Uterus (tissue), 4 donors: ENCODE results near the gene KRTAP4-7. TPM values are rescaled to one million over a fixed set of nuclear protein-coding genes. Genes with fewer than 3 reads are reported as not detected.
A peak's percentile ranks its signal among the peaks of the same experiment; 100 is the strongest.
"Not testable (repeated sequence)": the region's sequence is repeated elsewhere in the genome, so short reads cannot be mapped to it uniquely, and the experiment has no call there.

ENCODE experiments used
- DNase-seq, 2 donors: peaks; one replicate each; pipeline ENCODE4 v3.0.0-alpha.2; 2019 to 2020
- H3K27ac ChIP-seq, 2 donors: fragments of 200-600 bp; sonication (generic); 1 replicate in 1 of 2; 2 replicates in 1 of 2; pipeline ENCODE4 v1.5.1; 2016 to 2018
- H3K27me3 ChIP-seq, 2 donors: fragments of 200-600 bp; sonication (generic); one replicate each; pipeline ENCODE4 v1.5.1; 2018 to 2019; ENCODE audit warnings: control low read depth in 1 of 2
- H3K36me3 ChIP-seq, 2 donors: fragments of 200-600 bp; sonication (generic); one replicate each; pipeline ENCODE4 v1.5.1; 2019; ENCODE audit warnings: control low read depth in 1 of 2
- H3K4me1 ChIP-seq, 2 donors: fragments of 200-600 bp; sonication (generic); one replicate each; pipeline ENCODE4 v1.5.1; 2018 to 2019; ENCODE audit warnings: control low read depth in 1 of 2
- H3K4me3 ChIP-seq, 2 donors: fragments of 200-600 bp; sonication (generic); 1 replicate in 1 of 2; 2 replicates in 1 of 2; pipeline ENCODE4 v1.5.1; 2018 to 2019; ENCODE audit warnings: mild to moderate bottlenecking in 1 of 2
- H3K9me3 ChIP-seq, 2 donors: fragments of 200-600 bp; sonication (generic); one replicate each; pipeline ENCODE4 v1.5.1; 2019; ENCODE audit warnings: control low read depth in 1 of 2
- POLR2A ChIP-seq, 2 donors: fragments of 450-650 bp; IDR thresholded peaks; one replicate each; pipeline ENCODE4 v1.6.1; 2016; ENCODE audit warnings: antibody characterized with exemption in 2 of 2, mild to moderate bottlenecking in 1 of 2, moderate library complexity in 1 of 2
- intact Hi-C: fragments of 100-400 bp; cut with DNase I; formaldehyde crosslinking; loops from one replicate; pipeline ENCODE4 v1.15.1; 2023; ENCODE audit warnings: low total_unique reads
- total RNA-seq, 4 donors: library from RNA; depleted of rRNA in 3 of 4; stranded (reverse); fragments of >200 nt in 3 of 4; gene quantifications; one replicate each; pipeline versions ENCODE4 v1.1.0 to v1.2.4, GENCODE V29; 2014 to 2023
- TF ChIP-seq, protein P1 (sequence below), 4 experiments: fragments of 200-600 bp in 2 of 4; fragments of 450-650 bp in 2 of 4; sonication (generic) in 2 of 4; IDR thresholded peaks; one replicate each; pipeline ENCODE4 v1.5.1; 2016 to 2019; ENCODE audit warnings: antibody characterized with exemption in 4 of 4, mild to moderate bottlenecking in 2 of 4, moderate library complexity in 1 of 4
- donor health status: DM: yes; HTN: yes; CAD: no.

KRTAP4-7 gene
- total RNA-seq, 4 donors from 2014 or later, result not detected

DNA sequence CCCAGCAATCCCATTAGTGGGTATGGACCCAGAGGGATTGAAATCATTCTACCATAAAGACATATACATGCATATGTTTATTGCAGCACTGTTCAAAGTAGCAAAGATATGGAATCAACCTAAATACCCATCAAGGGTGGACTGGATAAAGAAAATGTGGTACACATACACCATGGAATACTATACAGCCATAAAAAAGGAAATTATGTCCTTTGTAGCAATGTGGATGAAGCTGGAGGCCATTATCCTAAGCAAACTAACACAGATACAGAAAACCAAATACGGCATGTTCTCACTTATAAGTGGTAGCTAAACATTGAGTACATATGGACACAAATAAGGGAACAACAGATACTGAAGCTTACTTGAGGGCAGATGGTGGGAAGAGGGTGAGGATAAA, 26.4 kb upstream of the KRTAP4-7 start:
- no peak overlapping the region for H3K27ac ChIP-seq

DNA sequence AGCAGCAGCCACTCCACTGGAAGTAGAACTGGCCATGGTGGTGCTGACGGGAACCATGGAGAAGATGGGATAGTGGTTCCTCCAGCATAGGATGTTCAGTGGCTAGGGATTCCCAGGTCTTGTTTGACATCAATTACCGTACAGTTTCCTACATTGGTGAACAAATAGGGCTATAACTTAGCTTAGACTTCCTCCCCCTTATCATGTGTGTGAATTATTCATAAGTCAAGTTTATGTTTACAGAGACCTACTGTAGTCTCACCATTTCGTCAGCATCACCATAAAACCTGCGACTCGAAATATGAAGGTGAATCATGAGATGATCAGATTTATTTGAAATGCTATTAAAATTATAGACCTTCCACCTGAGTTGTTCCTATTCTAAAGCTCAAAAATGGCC, 25.2 kb upstream of the KRTAP4-7 start:
- Histone ChIP-seq H3K9me3 (no peaks in the 10 kb centered on the region), H3K27ac (no peak overlapping the region), H3K27me3 (no peaks in the 10 kb centered on the region), H3K4me3 (no peak overlapping the region), H3K36me3 (no peaks in the 10 kb centered on the region), H3K4me1 (peaks cover 0 to 8% of the 10 kb centered on the region in 2 donors)
- DNase-seq, result no peak
- no peak for TF ChIP-seq POLR2A (IDR thresholded peaks at IDR 0.05)
- TF ChIP-seq, protein P1, sequence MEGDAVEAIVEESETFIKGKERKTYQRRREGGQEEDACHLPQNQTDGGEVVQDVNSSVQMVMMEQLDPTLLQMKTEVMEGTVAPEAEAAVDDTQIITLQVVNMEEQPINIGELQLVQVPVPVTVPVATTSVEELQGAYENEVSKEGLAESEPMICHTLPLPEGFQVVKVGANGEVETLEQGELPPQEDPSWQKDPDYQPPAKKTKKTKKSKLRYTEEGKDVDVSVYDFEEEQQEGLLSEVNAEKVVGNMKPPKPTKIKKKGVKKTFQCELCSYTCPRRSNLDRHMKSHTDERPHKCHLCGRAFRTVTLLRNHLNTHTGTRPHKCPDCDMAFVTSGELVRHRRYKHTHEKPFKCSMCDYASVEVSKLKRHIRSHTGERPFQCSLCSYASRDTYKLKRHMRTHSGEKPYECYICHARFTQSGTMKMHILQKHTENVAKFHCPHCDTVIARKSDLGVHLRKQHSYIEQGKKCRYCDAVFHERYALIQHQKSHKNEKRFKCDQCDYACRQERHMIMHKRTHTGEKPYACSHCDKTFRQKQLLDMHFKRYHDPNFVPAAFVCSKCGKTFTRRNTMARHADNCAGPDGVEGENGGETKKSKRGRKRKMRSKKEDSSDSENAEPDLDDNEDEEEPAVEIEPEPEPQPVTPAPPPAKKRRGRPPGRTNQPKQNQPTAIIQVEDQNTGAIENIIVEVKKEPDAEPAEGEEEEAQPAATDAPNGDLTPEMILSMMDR (IDR thresholded peaks at IDR 0.05), result no peak
- intact Hi-C loops, result no loop called here

More for the DNA sequence above, 26.4 kb upstream of the KRTAP4-7 start:
- H3K9me3 ChIP-seq, result no peaks in the 10 kb centered on the region
- H3K36me3 ChIP-seq, result no peaks in the 10 kb centered on the region
- H3K27me3 ChIP-seq, result no peaks in the 10 kb centered on the region
- TF ChIP-seq, protein P1 (IDR thresholded peaks at IDR 0.05), result no peak
- TF ChIP-seq POLR2A (IDR thresholded peaks at IDR 0.05), result no peak
- no peak overlapping the region for H3K4me3 ChIP-seq
- H3K4me1 ChIP-seq, result peaks cover 0 to 7% of the 10 kb centered on the region in 2 donors
- intact Hi-C loops, result no loop called here
- no peak for DNase-seq

DNA sequence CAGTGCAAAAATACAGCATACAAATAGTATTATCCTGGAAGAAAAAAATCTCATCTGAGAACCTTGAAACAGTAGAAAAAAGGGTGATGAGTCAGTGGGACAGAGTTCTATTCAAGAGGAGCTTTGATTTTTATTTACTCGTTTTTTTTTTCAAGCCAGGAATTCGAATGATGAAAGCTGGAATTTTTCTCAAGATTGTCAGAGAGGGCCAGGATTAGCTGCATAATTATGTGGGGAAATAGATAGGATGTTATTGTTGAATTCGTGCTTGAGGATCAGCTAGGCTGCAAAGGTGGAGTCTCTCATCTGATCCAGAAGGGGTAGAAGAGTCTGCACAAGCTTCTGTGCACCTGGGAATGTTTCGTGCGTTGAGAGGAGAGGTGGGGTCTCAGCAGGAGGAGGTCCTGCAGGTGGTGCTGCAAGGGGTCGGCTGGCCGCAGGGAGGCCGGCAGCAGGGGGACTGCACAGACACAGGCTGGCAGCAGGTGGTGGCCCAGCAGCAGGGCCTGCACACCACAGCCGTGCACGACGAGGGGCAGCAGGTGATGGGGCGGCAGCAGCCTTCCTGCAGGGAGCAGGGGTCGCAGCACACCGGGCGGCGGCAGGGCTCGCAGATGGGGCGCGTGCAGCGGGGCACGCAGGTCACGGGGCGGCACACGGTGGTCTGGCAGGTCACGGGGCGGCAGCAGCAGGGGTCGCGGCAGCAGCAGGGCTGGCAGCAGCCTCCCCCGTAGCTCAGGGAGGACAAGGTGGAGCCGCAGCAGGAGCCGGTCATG, 24.5 kb upstream of the KRTAP4-7 start:
- H3K4me1 ChIP-seq, H3K36me3 ChIP-seq, DNase-seq, H3K27ac ChIP-seq, intact Hi-C loops, H3K27me3 ChIP-seq, H3K9me3 ChIP-seq, H3K4me3 ChIP-seq: not testable (repeated sequence)

DNA sequence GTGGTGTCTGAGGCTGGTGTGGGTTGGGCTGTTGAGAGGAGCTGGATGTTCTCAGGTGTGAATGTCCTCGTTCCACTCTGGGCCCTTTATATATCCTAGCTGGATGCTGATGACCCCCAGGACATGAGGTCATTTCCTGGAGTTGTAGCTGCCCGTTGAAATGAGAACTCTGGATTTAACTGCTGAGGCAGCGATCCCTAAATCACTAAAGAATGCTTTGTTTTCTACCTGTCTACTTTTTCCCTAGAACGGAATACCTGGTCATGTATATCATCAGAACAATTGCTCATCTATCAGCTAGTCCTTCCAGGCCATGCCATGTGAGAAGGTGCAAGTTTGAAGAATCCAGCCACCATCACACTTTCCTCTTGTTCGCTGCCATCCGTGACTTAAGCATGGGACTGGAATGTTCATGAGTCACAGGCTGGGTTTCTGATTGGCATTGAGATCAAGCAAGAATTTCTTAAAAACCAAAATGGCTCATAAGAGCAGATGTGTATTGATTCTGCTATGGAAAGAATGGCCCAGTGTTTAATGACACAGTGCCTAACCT, 23.8 kb upstream of the KRTAP4-7 start, which contains the start of gene KRTAP2-3:
Gene KRTAP2-3, minus strand, starts transcription at position 63 of the 553 bp plus-strand sequence. CDS start 64 bp downstream, outside the sequence.
- intact Hi-C loops, result no loop called here
- Histone ChIP-seq H3K4me1 (peaks cover 0 to 8% of the 10 kb centered on the region in 2 donors), H3K36me3 (no peaks in the 10 kb centered on the region), H3K4me3 (no peak within 1 kb of the TSS), H3K27ac (peak within 1 kb of the TSS in 1 of 2 donors; percentile 67), H3K27me3 (no peaks in the 10 kb centered on the region), H3K9me3 (no peaks in the 10 kb centered on the region)
- TF ChIP-seq POLR2A (IDR thresholded peaks at IDR 0.05), result no peak
- TF ChIP-seq, protein P1 (IDR thresholded peaks at IDR 0.05), result no peak
- DNase-seq, result no peak

DNA sequence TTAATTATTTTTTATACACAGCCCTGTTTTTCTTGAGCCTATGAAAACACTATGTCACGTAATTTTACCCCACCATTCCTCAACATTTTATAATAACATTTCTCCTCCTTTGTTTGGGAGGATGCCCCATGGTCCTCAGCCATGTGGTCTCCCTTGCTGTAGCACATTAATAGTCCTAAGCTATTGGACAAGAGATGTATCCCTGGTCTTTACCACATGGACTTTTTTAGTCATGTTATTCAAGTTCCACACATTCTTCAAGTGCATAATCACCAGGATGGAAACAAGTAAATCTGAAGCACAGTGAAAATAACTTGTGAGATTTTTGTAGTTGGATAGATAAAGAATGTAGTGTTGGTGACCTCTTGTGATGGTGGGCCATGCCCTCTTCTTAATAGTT, 22.0 kb upstream of the KRTAP4-7 start:
- intact Hi-C loops, result no loop called here
- Histone ChIP-seq H3K27me3 (no peaks in the 10 kb centered on the region), H3K4me1 (peaks cover 0 to 8% of the 10 kb centered on the region in 2 donors), H3K9me3 (no peaks in the 10 kb centered on the region), H3K27ac (peak overlapping the region; percentile 58 to 67), H3K36me3 (no peaks in the 10 kb centered on the region), H3K4me3 (no peak overlapping the region)
- no peak for DNase-seq
- TF ChIP-seq POLR2A (IDR thresholded peaks at IDR 0.05), result no peak
- TF ChIP-seq, protein P1 (IDR thresholded peaks at IDR 0.05), result no peak
